Measurements from ENCODE around the gene COQ9.

DNA sequence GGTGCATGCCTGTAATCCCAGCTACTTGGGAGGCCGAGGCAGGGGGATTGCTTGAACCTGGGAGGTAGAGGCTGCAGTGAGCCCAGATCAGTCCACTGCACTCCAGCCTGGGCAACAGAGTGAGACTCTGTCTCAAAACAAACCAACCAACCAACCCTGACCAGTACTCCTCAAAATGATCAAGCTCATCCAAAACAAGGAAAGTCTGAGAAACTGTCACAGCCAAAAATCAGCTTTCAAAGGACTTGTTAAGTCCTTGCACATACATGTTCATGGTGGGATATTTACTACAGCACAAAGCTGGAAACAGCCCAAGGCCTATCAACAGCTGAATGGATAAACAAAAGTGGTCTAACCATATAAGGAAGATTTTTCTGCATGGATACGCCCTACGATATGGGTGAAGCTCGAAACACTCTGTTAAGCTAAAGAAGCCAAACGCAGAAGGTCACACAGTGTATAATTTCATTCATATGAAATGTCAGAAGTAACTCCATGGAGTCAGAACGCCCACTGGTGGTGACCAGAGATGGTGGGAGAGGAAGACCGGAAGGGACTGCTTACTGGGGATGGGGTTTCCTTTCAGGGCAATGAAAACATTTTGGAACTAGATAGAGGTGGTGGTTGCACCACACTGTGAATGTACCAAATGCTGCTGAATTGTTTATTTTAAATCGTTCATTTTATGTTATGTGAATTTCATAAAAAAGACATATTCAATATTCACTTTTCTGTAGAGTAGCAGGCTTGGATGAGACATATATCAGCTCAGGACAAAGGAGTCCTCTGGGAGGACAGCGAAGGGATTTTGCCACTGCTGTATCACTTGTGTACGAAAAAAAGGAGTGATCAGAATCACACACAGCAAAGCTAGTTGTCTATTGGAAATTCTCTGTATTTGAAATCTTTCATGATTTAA, 25.0 kb upstream of the COQ9 start:
- TF ChIP-seq, protein P1, sequence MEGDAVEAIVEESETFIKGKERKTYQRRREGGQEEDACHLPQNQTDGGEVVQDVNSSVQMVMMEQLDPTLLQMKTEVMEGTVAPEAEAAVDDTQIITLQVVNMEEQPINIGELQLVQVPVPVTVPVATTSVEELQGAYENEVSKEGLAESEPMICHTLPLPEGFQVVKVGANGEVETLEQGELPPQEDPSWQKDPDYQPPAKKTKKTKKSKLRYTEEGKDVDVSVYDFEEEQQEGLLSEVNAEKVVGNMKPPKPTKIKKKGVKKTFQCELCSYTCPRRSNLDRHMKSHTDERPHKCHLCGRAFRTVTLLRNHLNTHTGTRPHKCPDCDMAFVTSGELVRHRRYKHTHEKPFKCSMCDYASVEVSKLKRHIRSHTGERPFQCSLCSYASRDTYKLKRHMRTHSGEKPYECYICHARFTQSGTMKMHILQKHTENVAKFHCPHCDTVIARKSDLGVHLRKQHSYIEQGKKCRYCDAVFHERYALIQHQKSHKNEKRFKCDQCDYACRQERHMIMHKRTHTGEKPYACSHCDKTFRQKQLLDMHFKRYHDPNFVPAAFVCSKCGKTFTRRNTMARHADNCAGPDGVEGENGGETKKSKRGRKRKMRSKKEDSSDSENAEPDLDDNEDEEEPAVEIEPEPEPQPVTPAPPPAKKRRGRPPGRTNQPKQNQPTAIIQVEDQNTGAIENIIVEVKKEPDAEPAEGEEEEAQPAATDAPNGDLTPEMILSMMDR (conservative IDR thresholded peaks at IDR 0.05 in 1 of 2, IDR thresholded peaks at IDR 0.05 in 1 of 2; ENCODE audit: low read depth in 1 of 2, low read length in 2 of 2) = peak; percentile 89 to 93
- TF ChIP-seq EZH2 (IDR thresholded peaks at IDR 0.05; ENCODE audit: low read length, missing control alignments) = no peak

All from fibroblast of lung (primary cell).